SKM-1 (cell line): Measurements from ENCODE around the gene LEMD2.

ENCODE experiments used
- DNase-seq: peaks from one replicate; lab custom pipeline; 2025; ENCODE audit not compliant: unreplicated experiment; lab: John Stamatoyannopoulos, UW

Gene LEMD2

DNA sequence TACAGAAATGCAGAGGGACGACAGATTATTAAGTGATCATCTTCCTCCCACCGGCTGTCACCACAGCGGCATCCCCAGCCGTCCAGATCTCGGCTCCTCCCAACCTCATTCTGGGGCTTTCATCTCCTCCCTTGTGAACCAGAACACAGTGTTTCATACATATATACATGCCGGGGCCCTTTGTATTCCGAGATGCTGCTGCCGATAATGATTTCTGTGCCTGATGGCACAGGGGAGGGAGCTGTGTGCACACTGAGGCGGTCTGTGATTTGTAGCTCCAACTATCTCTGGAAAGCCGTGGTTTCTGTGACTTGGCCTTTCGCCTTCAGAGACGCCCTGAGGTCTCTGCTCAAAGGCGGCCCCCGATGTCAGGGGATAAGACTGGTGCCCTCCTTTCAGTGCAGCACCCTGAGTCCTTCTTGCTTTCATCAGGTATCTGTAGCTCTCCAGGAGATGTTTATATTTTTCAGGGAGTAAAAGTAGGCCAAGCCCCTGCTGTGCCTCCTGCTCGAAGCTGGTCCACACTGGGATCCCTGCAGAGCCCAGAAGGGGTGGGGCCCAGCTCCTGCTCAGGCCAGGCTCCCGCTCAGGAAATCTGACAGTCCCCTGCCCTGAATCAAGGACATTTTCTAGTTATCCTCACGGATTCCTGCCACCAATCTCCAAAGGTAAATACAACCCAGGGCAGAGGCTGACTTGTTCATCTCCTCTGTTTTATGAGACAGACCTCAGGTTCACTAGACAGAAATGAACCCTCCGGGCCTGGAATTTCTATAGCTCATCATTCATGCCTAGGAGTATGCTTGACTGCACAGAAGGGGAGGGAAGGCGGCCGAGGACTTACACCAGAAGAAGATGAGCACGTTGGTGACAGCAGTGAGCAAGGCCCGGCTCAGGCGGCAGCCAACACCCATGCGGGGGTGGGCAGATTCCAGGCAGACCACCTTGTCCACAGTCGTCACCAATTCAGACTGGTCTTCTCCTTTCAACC is 11.2 kb downstream of the LEMD2 start:
- DNase-seq: no peak

DNA sequence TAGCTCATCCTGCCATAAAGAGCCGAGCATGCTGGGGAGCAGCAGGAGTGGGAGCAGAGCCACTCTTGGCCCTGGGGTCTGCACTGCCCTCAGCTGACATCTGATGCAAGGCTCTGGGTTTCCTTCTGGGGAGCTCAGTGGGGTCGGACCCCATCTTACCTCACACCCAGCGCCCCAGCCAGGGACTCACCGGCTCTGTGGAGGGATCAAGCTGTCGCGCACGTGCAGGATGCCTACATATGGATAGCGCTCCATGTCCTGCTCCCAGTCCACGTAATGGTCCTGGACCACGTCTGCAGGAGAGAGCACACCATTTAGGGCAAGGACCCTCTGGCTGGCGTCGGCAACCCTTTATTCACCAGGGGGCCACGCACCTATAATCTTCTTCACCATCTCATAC is 12.2 kb downstream of the LEMD2 start:
- DNase-seq: no peak

DNA sequence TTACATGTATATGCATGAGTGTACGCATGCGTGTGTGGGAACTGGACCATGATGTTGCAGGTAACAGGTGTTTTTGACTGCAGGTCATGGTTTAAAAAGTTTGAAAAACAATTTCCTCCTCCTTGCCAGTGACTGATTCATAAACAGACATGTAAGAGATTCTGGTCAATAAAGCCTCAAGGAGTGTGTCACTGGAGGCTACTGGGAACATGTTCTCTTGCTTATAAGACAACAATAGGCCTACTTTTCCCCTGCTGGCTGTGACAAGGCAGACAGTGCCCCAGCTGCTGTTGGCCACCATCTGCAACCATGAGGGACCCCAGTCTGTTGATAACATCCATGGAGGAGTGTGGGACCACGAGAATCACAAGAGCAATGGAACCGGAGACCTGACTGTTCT is 12.7 kb downstream of the LEMD2 start:
- DNase-seq: no peak

DNA sequence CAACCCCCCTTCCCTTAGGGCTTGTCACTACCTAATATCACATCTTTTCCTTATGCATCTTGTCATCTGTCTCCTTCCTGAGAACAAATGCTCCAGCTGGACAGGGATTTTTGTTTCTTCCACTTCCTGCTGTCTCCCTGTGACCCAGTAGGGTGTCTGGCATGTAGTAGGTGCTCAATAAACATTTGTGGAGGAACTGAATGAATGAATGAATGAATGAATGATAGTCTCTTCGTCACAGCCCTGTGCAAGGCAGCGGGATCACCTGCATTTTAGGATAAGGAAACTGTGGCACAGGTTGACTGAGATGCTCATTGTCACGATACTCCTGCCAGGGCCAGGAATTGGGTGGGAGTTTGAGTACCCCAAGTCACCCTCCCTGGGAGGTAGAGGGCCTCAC is 14.2 kb downstream of the LEMD2 start:
- no peak for DNase-seq

DNA sequence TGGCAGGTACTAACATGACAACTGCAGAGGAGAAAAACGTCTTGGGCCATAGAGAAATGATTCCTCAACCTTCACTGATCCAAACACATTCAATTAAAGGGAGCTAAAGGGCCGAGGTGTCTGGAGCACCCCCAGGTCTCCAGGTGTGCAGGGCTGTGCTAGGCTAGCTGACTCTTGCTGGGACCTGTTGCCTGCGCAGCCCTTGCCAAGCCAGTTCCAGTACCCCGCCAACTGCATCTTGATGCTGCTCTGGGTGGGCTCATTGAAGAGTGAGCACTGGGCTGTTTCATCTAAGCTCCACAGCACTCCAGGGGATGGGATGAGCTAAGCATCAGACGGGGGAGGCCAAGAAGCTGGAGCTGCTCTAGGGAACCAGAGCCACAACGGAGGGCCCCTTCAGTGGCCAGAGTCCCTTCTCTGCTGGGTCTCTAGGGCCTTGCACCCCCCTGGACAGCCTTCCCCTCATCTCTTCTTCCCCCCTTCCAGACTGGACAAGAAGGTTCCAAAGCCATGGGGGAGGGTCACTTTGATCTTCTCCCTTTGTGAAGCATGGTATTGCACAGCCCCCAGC is 15.9 kb downstream of the LEMD2 start:
- DNase-seq: no peak

DNA sequence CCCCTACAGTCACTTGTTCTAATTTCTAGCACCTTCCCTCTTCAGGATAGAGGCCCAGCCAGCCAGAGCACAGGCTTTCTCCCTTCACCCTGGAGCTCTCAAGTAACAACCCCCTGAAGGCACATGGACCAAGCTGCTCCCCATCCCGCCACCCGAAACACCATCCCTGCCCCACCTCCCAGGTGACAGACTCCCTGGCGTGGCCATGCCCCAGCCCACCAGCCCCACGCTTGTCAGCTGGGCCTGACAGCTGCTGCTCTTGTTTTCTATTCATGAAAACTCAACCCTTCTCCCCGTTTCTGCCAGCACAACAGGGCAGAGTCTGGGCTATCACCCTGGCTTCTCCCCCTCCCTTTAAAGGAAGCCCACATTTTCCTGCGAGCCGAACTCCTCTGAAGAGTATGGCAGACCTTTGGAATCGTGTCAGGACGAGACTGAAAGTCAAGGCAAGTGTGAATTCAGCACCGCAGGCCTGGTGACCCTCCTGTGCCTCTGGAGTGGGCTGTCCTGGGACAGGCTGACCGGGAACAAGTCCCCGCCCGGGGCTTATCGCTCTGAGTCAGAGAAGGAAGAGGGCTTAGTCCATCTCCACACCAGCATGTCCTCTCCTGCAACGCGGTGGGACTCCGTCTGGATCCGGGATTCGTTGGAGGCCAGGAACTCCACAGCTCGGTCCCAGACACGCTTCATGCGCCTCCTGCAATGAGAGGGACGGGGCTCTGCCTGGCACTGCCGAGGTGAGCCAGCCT is 16.7 kb downstream of the LEMD2 start:
- no peak for DNase-seq

DNA sequence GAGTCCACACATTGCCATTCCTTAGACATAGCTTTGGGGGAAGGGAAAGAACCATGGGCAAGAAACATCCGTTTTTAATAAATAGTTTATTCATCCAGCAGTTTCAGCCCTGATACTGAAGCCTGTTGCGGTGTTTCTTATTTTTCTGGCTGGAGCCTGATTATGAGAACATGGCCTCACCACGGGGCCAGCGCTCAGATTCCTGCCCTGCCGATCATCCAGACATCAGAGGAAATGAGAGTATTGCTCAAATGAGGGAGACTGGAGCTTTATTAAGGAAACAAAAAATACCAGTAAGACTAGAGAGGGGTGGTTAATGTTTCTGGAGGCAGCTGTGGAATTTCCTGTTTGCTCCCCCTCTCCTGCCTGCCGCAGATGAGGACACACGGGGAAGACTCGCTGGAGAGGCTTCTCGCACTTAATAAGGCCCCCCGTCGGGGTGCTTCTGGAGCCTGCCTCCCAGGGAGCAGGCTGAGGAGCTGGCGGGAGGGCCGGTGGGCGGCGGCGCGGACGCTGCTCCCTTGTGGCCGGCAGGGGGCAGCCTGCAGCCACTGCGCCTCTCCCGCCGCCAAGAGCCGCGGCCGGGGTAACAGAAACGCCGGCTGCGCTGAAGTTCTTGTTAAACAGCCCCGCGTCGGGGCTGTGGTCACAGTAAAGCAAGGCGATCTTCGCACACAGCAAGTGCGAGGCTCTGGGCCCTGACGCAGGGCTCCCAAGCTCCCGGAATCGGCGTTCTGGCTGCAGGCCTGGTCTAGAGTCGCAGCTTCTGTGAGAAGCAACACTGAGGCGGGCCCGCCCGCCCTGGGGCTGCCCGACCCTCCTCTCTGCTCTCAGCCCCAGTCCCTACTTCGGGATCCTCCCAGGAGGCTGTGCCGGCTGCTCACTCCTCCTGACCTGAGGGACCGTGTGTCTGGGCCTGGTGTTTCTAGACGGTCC is 17.5 kb downstream of the LEMD2 start:
- DNase-seq: no peak

DNA sequence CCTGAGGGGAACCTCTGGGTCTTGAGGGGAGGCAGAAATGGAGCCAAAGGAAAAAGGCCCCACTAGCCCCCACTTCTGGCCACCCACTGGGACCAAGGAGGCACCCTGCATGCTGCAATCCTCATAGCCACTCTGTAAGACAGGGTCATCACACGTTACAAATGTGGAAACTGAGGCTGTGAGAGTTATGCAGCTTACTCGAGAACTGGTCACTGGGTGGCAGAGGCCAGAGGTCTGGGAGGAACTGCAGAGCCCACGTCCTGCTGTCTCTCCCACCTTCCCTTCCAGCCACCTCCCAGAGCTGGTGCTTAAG is 18.1 kb downstream of the LEMD2 start:
- DNase-seq: no peak

DNA sequence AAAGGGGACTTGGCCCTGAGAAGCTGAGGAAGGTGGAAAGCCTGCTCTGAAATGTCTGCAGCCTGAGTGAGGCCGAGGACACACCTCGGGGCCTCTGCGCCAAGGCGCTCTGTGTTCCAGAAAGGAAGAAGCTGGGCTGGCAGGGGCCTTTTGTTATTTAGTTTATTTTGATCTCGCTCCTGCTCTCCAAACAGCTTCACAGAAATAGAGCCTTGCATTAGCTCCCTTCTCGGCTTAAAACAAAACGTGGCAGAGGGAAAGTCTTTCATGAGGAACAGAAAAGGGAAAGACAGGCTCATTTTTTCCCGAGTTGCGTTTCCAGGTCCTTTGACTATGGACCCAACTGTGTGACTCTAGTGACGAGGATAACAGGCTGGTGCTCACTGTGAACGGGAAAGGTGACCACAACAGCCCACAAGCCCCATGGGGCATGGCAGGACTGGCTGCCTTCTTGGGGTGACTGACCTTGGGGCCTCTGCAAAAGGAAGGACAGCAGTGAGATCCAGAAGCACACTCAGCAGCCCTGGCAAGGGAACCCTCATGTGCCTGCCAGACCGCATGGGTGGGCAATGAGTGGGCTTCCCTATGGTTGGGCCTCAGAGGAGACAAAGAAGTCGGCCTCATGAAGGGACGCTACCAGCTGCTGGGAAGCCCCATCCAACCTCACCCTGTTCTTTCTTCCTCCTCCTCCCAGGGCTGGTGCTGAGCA is 18.7 kb downstream of the LEMD2 start:
- DNase-seq: no peak

DNA sequence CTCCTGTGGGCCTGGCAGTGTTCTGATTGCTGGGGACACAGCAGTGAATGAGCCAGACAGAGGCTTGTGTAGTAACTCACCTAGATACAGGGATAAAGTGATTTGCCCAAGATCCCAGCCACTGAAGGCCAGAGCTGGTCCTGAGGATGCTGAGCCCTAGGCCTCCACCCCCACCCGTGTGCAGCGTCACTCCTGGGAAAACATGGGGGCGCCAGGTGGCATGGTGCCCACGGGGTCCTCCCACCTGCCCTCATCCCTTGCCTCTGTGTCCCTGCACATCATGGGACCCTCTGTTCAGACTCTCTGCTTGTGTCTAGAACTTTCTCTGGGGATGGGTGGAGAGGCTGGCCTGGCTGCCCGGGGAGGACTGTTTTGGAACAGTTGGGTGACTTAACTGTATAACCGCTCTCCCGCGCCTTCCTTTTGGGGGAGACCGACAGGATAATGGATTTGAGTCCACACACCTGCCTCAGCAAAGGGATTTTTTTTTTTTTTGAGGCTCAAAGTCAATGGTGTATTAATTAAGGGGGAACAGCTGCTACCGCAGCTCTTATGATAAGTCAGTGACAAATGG is 19.6 kb downstream of the LEMD2 start:
- DNase-seq: no peak

DNA sequence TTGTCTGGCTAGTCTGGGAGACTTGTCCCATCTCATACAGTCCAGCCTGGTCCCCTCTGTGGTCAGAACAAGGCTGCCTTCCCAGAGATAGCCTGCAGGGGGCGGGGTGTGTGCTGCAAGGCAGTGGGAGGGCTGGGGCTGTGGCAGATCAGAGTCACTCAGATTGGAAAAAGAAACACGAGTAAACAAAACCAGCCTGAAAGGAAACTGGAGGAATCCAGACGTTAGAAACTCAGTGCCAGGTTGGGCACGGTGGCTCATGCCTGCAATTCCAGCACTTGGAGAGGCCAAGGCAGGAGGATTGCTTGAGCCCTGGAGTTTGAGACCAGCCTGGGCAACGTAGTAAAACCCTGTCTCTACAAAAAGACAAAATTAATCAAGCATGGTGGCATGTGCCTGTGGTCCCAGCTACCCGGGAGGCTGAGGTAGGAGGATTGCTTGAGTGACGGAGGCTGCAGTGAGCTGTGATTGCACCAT is 20.2 kb downstream of the LEMD2 start:
- DNase-seq: peak; percentile 63

DNA sequence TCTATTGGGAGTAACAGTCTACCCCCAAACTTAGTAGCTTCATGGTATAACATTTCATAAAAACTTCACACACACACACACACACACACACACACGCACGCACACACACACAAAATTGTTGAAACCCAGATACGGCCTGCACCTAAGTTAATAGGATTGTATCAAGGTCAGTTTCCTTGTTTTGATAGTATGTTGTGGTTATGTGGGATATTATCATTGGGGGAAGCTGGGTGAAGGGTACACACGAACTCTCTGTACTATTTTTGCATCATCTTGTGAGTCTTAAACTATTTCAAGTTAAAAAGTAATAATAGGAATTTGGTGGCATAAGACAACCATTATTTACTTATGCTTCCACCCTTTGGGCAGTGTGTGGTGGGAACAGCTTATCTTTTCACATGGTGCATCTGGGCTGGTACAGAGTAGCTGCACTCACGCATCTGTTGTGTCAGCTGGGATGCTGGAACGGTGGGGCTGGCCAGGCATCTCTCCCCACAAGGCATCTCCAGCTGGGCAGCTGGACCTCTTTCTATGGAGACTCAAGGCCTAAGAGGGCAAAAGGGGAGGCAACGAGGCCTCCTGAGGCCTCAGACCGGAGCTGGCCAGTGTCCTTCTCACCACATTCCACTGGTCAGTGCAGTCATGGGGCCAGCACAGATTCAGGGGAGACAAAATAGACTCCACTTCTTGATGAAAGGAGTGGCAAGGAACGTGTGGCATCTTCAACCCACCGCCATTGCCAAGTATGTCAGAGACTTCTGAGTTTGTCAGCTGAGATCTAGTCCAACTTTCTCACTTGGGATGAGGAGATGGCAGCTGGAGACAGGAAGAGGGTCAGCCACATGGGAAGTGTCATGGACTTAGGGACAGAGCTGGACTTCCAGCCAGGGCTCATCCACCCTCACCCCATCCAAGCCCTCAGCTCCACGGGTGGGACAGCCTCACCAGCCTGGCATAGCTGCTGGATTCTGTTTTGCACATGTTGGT is 21.7 kb downstream of the LEMD2 start:
- DNase-seq: no peak

DNA sequence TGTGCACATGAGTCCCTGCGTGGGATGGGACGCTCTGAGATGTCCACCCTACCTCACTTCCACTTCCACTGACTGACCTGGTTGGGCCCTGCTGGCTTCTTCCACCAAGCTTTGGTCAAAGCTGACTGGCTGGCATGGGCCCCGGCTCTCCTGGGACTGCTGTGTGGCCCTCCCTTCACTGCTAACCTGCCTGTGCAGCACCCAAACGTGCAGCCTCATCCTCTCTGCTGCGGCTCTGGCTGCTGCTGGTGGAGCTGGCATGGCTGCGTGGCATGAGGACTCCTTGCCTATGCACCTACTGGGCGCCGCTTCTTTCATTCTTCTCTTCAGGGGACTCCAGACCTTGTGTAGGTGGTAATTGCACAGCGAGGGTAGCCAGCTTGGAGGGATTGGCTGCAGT is 23.6 kb downstream of the LEMD2 start:
- DNase-seq: no peak

DNA sequence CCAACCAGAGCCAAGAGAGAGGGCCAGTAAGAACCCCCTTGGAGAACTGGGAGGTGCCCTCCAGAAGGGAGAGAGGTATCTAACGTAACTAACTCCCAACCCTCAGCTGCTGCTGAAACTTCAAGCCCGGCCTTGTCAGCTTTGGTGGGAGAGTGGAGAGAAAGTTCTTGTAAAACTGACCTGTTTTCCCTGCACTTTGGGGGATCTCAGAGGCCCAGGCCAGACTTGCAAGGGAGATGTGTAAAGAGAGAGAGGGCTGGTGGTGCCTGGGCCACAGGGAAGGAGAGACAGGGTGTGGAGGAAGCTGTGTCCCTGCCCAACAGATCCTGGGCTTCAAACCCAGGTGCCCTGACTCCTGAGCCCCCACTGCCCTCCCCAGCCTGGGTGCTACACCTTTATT is 24.9 kb downstream of the LEMD2 start:
- DNase-seq: no peak

DNA sequence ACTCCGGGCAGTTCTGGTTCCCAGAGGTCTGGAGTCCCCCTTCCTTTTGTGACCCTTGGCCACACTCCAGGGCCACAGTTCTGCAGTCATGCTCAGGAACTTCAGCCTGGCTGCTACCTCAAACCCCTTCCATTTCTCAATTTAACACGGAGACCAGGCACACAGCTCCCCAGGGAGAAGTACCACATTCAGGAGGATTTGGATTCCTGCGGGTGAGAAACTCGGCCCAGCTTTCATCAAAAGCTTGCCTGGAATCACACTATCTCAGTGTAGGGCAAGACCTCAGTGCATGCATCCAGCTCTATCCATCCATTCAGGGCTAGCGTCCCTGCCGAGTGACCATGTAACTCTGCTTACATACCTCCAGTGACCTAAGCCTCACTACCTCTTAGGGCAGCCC is 25.4 kb downstream of the LEMD2 start:
- no peak for DNase-seq

DNA sequence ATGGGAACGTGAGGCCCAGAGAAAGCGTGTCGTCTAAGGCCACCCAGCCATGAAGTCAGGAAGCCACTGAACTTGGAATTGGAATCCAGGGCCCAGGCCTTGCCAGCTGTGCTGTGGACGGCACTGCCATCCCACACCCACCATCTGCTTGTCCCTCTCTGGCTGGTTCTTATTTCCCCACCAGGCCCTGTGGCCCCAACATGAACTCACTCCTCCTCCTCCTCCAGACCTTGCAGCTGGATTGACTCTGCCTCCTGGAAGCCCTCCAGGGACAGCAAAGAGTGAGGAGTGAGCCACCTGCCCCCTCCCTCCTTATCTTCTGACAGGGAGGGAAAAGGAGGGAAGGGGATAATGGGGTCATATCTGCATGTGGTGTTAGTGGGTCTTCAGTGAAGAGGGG is 26.2 kb downstream of the LEMD2 start:
- DNase-seq: no peak

DNA sequence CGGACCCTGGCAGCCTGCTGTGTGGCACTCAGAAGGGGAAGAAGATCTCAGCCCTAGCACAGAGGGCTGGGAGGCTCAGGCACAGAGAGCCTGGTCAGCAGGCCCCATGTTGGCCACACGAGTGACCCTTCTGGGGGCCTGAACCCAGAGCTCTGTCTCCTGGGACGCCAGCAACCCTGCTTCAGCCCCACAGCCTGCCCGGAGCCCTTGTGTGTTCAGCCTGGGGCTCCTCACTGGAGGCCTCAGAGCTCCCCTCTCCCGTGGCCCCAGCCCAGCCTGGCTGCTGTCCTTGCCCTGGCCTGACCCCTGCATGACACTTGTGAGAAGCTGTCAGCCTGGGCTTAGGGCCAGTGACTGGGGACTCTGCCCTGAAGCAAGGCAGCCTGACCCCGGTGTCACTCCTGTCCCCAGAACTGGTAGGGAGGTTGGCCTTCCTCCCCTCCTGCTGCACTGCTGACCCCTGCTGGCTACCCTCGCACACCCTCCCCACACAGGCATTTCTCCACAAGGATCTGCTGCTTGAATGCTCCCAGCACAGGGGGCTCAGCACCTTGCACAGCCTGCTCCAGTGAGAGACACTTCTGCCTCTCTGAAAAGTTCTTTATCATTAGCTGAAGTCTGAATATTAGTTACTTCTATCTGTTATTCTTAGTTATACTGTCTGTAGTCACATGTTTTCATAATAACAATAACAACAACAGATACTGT is 26.9 kb downstream of the LEMD2 start:
- DNase-seq: peak; percentile 65

DNA sequence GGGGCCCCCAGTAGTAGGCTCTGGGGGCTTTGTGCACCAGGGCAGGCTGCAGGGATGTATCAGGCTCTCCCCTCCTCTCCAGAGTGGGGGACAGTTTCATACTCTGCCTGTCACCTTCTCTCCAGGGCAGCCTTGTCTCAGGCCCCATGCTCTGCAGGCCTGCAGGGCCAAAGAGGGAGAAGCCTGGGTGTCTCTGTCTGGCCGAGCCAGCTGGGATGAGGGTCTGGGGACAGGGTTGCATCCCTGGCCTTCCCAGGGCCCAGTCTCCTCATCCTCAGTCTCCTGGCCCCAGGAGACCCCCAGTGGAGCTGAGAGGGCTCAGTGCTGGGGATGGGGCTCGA is 27.4 kb downstream of the LEMD2 start:
- no peak for DNase-seq
